GM21717 (cell line): ENCODE data around the gene SPINT2.
"Not testable (repeated sequence)": the region's sequence is repeated elsewhere in the genome, so short reads cannot be mapped to it uniquely, and the experiment has no call there.

Experiments used
- ATAC-seq: cut with Tn5 transposase; IDR thresholded peaks from one replicate; pipeline ENCODE4 v1.9.1; 2021; ENCODE audit warnings: mild to moderate bottlenecking, moderate library complexity; ENCODE audit not compliant: unreplicated experiment

The SPINT2 gene

GRCh38 chr19:38234615-38235014, 29.8 kb upstream of the SPINT2 start:
- no peak for ATAC-seq

GRCh38 chr19:38239816-38240215, 24.6 kb upstream of the SPINT2 start:
- no peak for ATAC-seq

- no peak for ATAC-seq
Observed at GRCh38 chr19:38243279-38243673, 21.1 kb upstream of the SPINT2 start.

- no peak for ATAC-seq
Observed at GRCh38 chr19:38245826-38246498, 18.4 kb upstream of the SPINT2 start.

- ATAC-seq: no peak
Observed at GRCh38 chr19:38247126-38247525, 17.2 kb upstream of the SPINT2 start.

GRCh38 chr19:38247734-38248268, 16.6 kb upstream of the SPINT2 start:
- ATAC-seq: no peak

GRCh38 chr19:38248421-38248820, 16.0 kb upstream of the SPINT2 start:
- no peak for ATAC-seq

GRCh38 chr19:38250428-38250820, 13.9 kb upstream of the SPINT2 start:
- no peak for ATAC-seq

GRCh38 chr19:38250821-38251563, 13.4 kb upstream of the SPINT2 start:
- ATAC-seq: no peak

- no peak for ATAC-seq
Observed at GRCh38 chr19:38251564-38252051, 12.8 kb upstream of the SPINT2 start.

GRCh38 chr19:38252385-38252784, 12.0 kb upstream of the SPINT2 start:
- ATAC-seq: no peak

- no peak for ATAC-seq
Observed at GRCh38 chr19:38252941-38253691, 11.3 kb upstream of the SPINT2 start.

GRCh38 chr19:38253788-38254187, 10.6 kb upstream of the SPINT2 start:
- no peak for ATAC-seq

GRCh38 chr19:38255383-38256014, 8.9 kb upstream of the SPINT2 start:
- ATAC-seq: no peak

- ATAC-seq: not testable (repeated sequence)
Observed at GRCh38 chr19:38261942-38262341, 2.4 kb upstream of the SPINT2 start.

GRCh38 chr19:38262585-38263268, 1.6 kb upstream of the SPINT2 start:
- ATAC-seq: no peak

- no peak for ATAC-seq
Observed at GRCh38 chr19:38263689-38264485, 486 bp upstream of the SPINT2 start.

GRCh38 chr19:38265213-38265861, 964 bp downstream of the SPINT2 start:
- ATAC-seq: no peak

GRCh38 chr19:38265921-38266429, 1.6 kb downstream of the SPINT2 start:
- no peak for ATAC-seq
